Calu3 (cell line): ENCODE measurements around the gene ZNF556. TPM values are rescaled to one million over a fixed set of nuclear protein-coding genes. Genes with fewer than 3 reads are reported as not detected.

ENCODE experiments used
- BruUV-seq: library from RNA; stranded (reverse); fragments of 400-500 nt; replicated peaks from 2 replicates; lab custom pipeline; 2021; lab: Mats Ljungman, UMichigan
- CTCF ChIA-PET: fragments of 300-600 bp; sonication (Branson Sonifier 250); formaldehyde crosslinking; loops from one replicate; lab custom pipeline; 2022; ENCODE audit warnings: antibody characterized with exemption; lab: Charles Lee
- DNase-seq: peaks from one replicate; pipeline ENCODE4 v3.0.0; 2022
- H3K27ac Mint-ChIP-seq: one replicate; pipeline ENCODE4 v1.8.0; 2022; ENCODE audit warnings: mixed read lengths; ENCODE audit not compliant: unreplicated experiment
- H3K27me3 Mint-ChIP-seq: one replicate; pipeline ENCODE4 v1.8.0; 2022; ENCODE audit warnings: mixed read lengths; ENCODE audit not compliant: unreplicated experiment
- H3K36me3 Mint-ChIP-seq: one replicate; pipeline ENCODE4 v1.8.0; 2022; ENCODE audit warnings: mild to moderate bottlenecking, moderate library complexity, mixed read lengths; ENCODE audit not compliant: insufficient read depth, unreplicated experiment
- H3K4me1 Mint-ChIP-seq: one replicate; pipeline ENCODE4 v1.8.0; 2022; ENCODE audit warnings: mild to moderate bottlenecking, low read depth, mixed read lengths; ENCODE audit not compliant: unreplicated experiment
- H3K4me3 Mint-ChIP-seq: one replicate; pipeline ENCODE4 v1.8.0; 2022; ENCODE audit warnings: mild to moderate bottlenecking, low read depth, moderate library complexity, mixed read lengths; ENCODE audit not compliant: unreplicated experiment
- H3K9me3 Mint-ChIP-seq: one replicate; pipeline ENCODE4 v1.8.0; 2022; ENCODE audit warnings: low read depth, mixed read lengths; ENCODE audit not compliant: unreplicated experiment
- intact Hi-C: fragments of 100-400 bp; cut with micrococcal nuclease; formaldehyde crosslinking; loops from one replicate; pipeline ENCODE4 v1.10.0; 2022; ENCODE audit not compliant: unreplicated experiment
- total RNA-seq: library from RNA; stranded (reverse); gene quantifications from 2 replicates; pipeline ENCODE4 v1.2.3, GENCODE V29; 2022
- TF ChIP-seq, protein P1 (sequence below): fragments of 200-600 bp; IDR thresholded peaks from one replicate; pipeline ENCODE4 v1.8.0; 2022; ENCODE audit warnings: antibody characterized with exemption; ENCODE audit not compliant: unreplicated experiment

The ZNF556 gene
- total RNA-seq, 1 experiment from 2014 or later, result not detected

DNA sequence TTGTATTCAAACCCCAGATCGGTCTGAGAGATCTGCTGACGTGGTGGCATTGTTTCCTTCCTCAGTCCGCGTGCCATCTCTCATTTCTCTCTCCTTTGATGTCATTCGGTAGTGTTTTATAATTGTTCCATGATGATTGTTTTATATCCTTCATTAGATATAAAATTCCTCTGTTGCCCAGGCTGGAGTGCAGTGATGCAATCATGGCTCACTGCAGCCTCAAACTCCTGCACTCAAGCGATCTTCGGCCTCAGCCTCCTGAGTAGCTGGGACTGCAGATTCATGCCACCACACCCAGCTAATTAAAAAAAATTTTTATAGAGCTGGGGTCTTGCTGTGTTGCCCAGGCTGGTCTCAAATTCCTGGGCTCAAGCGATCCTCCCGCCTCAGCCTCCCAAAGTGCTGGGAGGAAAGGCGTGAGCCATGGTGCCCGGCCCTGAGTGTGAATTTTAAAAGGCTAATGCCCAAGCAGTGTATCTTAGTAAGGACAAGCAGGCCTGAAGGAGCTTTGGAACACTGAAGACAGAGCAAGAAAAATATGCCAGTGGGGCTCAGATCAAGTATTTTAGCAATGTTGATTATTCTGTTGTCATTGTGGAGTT, 38.9 kb downstream of the ZNF556 start:
- CTCF ChIA-PET, result no interaction called here
- Mint-ChIP-seq H3K9me3 (peaks cover 10% of the 10 kb centered on the region), H3K36me3 (peaks cover 18% of the 10 kb centered on the region), H3K4me1 (peaks cover 12% of the 10 kb centered on the region), H3K27me3 (no peaks in the 10 kb centered on the region), H3K4me3 (no peak overlapping the region), H3K27ac (no peak overlapping the region)
- intact Hi-C loops, result no loop called here
- TF ChIP-seq, protein P1, sequence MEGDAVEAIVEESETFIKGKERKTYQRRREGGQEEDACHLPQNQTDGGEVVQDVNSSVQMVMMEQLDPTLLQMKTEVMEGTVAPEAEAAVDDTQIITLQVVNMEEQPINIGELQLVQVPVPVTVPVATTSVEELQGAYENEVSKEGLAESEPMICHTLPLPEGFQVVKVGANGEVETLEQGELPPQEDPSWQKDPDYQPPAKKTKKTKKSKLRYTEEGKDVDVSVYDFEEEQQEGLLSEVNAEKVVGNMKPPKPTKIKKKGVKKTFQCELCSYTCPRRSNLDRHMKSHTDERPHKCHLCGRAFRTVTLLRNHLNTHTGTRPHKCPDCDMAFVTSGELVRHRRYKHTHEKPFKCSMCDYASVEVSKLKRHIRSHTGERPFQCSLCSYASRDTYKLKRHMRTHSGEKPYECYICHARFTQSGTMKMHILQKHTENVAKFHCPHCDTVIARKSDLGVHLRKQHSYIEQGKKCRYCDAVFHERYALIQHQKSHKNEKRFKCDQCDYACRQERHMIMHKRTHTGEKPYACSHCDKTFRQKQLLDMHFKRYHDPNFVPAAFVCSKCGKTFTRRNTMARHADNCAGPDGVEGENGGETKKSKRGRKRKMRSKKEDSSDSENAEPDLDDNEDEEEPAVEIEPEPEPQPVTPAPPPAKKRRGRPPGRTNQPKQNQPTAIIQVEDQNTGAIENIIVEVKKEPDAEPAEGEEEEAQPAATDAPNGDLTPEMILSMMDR, result no peak
- DNase-seq, result no peak
- BruUV-seq, result no TSS peak

DNA sequence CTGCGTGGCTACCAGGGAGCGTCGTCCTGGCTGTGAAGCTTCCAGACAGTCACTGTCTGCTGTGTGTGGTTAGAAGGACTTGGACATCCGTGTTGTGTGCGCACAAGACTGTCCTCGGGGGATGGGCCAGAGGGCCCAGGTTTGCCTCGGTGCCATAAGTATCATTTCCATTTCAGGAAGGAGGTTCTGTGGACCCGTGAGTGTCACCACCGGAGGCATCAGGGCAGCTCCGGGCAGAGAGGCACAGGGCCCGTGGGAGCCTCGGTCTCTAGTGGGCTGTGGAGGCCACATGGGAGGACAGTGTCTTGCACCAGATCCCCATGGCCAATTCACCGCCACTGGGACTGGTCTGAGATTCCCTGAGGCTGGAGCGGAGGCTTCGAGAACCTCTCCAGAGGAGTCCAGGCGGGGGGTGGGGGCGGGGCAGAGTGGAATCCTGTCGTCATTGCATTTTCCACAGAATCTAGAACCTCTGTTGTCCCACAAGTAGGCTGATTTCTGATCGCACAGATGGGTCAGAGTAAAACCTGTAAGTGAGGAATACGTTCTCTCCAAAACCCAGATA, 39.6 kb downstream of the ZNF556 start:
- H3K4me3 Mint-ChIP-seq, result no peak overlapping the region
- H3K9me3 Mint-ChIP-seq, result peaks cover 11% of the 10 kb centered on the region
- H3K27ac Mint-ChIP-seq, result no peak overlapping the region
- CTCF ChIA-PET, result no interaction called here
- TF ChIP-seq, protein P1, result no peak
- no peaks in the 10 kb centered on the region for H3K27me3 Mint-ChIP-seq
- intact Hi-C loops, result no loop called here
- BruUV-seq, result no TSS peak
- H3K36me3 Mint-ChIP-seq, result peaks cover 11% of the 10 kb centered on the region
- no peak for DNase-seq
- H3K4me1 Mint-ChIP-seq, result peaks cover 9% of the 10 kb centered on the region

DNA sequence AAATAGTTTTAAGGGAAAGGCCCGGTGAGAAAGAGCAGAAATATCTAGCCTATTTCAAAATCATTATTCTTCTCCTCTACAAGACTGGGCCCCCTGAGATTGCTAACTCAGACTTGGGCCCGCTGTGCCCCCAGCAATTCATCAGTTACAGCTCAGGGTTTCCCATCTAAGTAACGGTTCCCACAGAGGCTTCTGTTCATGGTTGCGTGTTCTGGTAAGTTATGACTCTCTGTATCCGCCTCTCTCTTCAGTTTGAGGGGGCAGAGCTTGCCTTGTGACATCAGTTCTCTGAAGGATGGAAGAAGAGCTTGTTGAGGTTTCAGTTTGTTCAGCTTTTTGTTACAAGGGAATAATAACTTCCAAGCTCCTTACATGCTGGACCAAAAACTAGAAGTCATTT, 45.2 kb downstream of the ZNF556 start:
- CTCF ChIA-PET, result no interaction called here
- Mint-ChIP-seq H3K9me3 (peaks cover 20% of the 10 kb centered on the region), H3K4me1 (no peaks in the 10 kb centered on the region), H3K27me3 (no peaks in the 10 kb centered on the region), H3K36me3 (peaks cover 21% of the 10 kb centered on the region), H3K27ac (no peak overlapping the region), H3K4me3 (no peak overlapping the region)
- intact Hi-C loops, result no loop called here
- BruUV-seq, result no TSS peak
- TF ChIP-seq, protein P1, result no peak
- DNase-seq, result no peak

DNA sequence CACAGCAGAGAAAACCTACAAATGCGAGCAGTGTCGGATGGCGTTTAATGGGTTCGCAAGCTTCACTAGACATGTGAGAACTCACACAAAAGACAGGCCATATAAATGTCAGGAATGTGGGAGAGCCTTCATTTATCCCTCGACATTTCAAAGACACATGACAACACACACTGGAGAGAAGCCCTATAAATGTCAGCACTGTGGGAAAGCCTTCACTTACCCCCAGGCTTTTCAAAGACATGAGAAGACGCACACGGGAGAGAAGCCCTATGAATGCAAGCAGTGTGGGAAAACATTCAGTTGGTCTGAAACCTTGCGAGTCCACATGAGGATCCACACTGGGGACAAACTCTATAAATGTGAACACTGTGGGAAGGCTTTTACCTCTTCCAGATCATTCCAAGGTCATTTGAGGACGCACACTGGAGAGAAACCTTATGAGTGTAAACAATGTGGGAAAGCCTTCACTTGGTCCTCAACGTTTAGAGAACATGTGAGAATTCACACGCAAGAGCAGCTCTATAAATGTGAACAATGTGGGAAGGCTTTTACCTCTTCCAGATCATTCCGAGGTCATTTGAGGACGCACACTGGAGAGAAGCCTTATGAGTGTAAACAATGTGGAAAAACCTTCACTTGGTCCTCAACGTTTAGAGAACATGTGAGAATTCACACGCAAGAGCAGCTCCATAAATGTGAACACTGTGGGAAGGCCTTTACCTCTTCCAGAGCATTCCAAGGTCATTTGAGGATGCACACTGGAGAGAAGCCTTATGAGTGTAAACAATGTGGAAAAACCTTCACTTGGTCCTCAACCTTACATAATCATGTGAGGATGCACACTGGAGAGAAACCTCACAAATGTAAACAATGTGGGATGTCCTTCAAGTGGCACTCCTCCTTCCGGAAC, 50.4 kb downstream of the ZNF556 start:
- Mint-ChIP-seq H3K27me3 (no peaks in the 10 kb centered on the region), H3K36me3 (peaks cover 29% of the 10 kb centered on the region), H3K27ac (no peak overlapping the region), H3K4me3 (no peak overlapping the region), H3K9me3 (peaks cover 5% of the 10 kb centered on the region), H3K4me1 (no peaks in the 10 kb centered on the region)
- CTCF ChIA-PET, result no interaction called here
- no peak for DNase-seq
- no TSS peak for BruUV-seq
- TF ChIP-seq, protein P1, result no peak
- intact Hi-C loops, result no loop called here
